Fibroblast of gingiva (primary cell): Measurements from ENCODE around the gene GABRG2.

Experiments used
- DNase-seq: peaks from one replicate; pipeline ENCODE4 v3.0.0-alpha.2; 2011; ENCODE audit warnings: low read depth

The GABRG2 gene

GRCh38 chr5:162193012-162193411, 125.4 kb downstream of the GABRG2 start:
- DNase-seq, result no peak

- no peak for DNase-seq
Observed at GRCh38 chr5:162196351-162196750, 128.8 kb downstream of the GABRG2 start.

GRCh38 chr5:162202285-162202880, 134.8 kb downstream of the GABRG2 start:
- no peak for DNase-seq
